MCF 10A (cell line): ENCODE measurements around the gene CLK4. TPM values are rescaled to one million over a fixed set of nuclear protein-coding genes. Genes with fewer than 3 reads are reported as not detected.

Experiments
- BruUV-seq: library from RNA; stranded (reverse); fragments of 400-500 nt; replicated peaks from 2 replicates; lab custom pipeline; 2021; lab: Mats Ljungman, UMichigan
- CTCF ChIA-PET: fragments of 300-600 bp; sonication (Branson Sonifier 250); formaldehyde crosslinking; extraction: SDS; loops from one replicate; lab custom pipeline; 2021; ENCODE audit warnings: antibody characterized with exemption, inconsistent platforms; lab: Yijun Ruan, JAX
- POLR2A ChIA-PET: fragments of 300-600, 350-650 bp; sonication (Branson Sonifier 250); formaldehyde crosslinking; extraction: SDS; loops from one replicate; lab custom pipeline; 2020; ENCODE audit warnings: antibody characterized with exemption, inconsistent platforms; lab: Yijun Ruan, JAX
- DNase-seq: peaks from one replicate; pipeline ENCODE4 v3.0.0-alpha.2; 2018; ENCODE audit not compliant: unreplicated experiment
- H3K27ac Mint-ChIP-seq: one replicate; pipeline ENCODE4 v1.8.0; 2022; ENCODE audit warnings: mild to moderate bottlenecking, low read depth, mixed read lengths; ENCODE audit not compliant: unreplicated experiment
- H3K27me3 Mint-ChIP-seq: one replicate; pipeline ENCODE4 v1.8.0; 2022; ENCODE audit warnings: mixed read lengths; ENCODE audit not compliant: insufficient read depth, unreplicated experiment
- H3K36me3 Mint-ChIP-seq: one replicate; pipeline ENCODE4 v1.8.0; 2022; ENCODE audit warnings: mild to moderate bottlenecking, moderate library complexity, mixed read lengths; ENCODE audit not compliant: insufficient read depth, unreplicated experiment
- H3K4me1 Mint-ChIP-seq: one replicate; pipeline ENCODE4 v1.8.0; 2022; ENCODE audit warnings: mixed read lengths; ENCODE audit not compliant: insufficient read depth, unreplicated experiment
- H3K4me3 Mint-ChIP-seq: one replicate; pipeline ENCODE4 v1.8.0; 2022; ENCODE audit warnings: mild to moderate bottlenecking, moderate library complexity, mixed read lengths; ENCODE audit not compliant: unreplicated experiment
- H3K9me3 Mint-ChIP-seq: one replicate; pipeline ENCODE4 v1.8.0; 2022; ENCODE audit warnings: mixed read lengths; ENCODE audit not compliant: unreplicated experiment
- intact Hi-C: fragments of 100-400 bp; cut with micrococcal nuclease; formaldehyde crosslinking; loops from 2 replicates; pipeline ENCODE4 v1.14.1; 2022
- total RNA-seq: library from RNA; stranded (reverse); gene quantifications from 2 replicates; pipeline ENCODE4 v1.2.3, GENCODE V29; 2022
- TF ChIP-seq, protein P1 (sequence below): fragments of 200-600 bp; IDR thresholded peaks from one replicate; pipeline ENCODE4 v1.8.0; 2022; ENCODE audit warnings: antibody characterized with exemption, mild to moderate bottlenecking; ENCODE audit not compliant: unreplicated experiment

Gene CLK4
- total RNA-seq, 1 experiment from 2014 or later: 49.3 TPM

DNA sequence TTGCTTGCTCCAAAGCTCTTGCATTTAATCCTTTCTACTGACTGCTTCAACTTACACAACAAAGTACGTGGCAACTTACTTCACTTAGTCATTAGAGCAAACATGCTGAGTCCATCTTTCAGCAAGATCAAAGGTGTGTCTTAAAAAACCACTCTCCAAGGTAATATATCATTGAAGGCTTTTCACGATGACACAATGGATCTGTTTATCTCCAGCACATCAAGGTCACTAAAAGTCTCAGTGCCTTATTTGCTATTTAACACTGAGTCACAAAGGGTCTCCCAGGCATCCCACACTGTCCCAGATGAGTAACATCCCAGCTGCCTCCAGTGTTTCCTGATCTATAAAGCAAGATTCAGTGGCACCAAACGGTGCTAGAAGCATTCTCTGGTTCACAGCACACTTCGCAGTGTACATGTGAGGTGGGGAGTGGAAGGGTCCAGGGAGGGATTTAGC lies 3.7 kb upstream of the CLK4 start:
- POLR2A ChIA-PET: interaction anchor here (0.6 to 3.8 kb wide), 18 partner anchors 9 to 1279 kb away, joined by 3 to 34 read pairs (median 4); partner anchors contain the start of genes LMAN2, ZNF354A and ZNF354B
- Mint-ChIP-seq H3K27me3 (no peaks in the 10 kb centered on the region), H3K9me3 (no peaks in the 10 kb centered on the region), H3K27ac (no peak overlapping the region), H3K36me3 (peaks cover 8% of the 10 kb centered on the region), H3K4me3 (no peak overlapping the region), H3K4me1 (peaks cover 16% of the 10 kb centered on the region)
- CTCF ChIA-PET: interaction anchor here (0.5 to 2.3 kb wide), 6 partner anchors 12 to 1182 kb away, joined by 3 to 8 read pairs (median 3); partner anchors contain the start of gene ZNF354A
- DNase-seq: peak; percentile 51
- no TSS peak for BruUV-seq
- TF ChIP-seq, protein P1, sequence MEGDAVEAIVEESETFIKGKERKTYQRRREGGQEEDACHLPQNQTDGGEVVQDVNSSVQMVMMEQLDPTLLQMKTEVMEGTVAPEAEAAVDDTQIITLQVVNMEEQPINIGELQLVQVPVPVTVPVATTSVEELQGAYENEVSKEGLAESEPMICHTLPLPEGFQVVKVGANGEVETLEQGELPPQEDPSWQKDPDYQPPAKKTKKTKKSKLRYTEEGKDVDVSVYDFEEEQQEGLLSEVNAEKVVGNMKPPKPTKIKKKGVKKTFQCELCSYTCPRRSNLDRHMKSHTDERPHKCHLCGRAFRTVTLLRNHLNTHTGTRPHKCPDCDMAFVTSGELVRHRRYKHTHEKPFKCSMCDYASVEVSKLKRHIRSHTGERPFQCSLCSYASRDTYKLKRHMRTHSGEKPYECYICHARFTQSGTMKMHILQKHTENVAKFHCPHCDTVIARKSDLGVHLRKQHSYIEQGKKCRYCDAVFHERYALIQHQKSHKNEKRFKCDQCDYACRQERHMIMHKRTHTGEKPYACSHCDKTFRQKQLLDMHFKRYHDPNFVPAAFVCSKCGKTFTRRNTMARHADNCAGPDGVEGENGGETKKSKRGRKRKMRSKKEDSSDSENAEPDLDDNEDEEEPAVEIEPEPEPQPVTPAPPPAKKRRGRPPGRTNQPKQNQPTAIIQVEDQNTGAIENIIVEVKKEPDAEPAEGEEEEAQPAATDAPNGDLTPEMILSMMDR: no peak
- intact Hi-C loops: no loop called here

DNA sequence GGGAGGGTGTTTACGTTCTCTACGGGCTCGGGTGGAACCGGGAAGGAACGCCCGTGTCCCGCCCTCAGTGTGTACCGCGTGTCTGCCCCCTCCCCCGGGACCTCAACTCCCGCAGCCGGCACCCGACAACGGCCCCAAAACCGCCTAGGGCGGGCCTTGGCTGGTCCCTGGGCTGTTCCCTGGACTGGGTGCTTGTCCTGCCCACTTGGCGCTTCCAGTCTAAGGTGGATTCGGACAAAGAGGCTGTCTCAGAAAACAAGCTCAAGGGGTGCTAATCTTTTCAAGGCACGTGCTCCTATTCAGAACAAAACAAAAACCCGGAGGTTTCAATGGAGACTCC lies 379 bp upstream of the CLK4 start:
- BruUV-seq: no TSS peak
- Mint-ChIP-seq H3K9me3 (no peaks in the 10 kb centered on the region), H3K27ac (peak overlapping the region; percentile 100), H3K4me3 (peak overlapping the region; percentile 88), H3K36me3 (peaks cover 16% of the 10 kb centered on the region), H3K4me1 (peaks cover 32% of the 10 kb centered on the region), H3K27me3 (no peaks in the 10 kb centered on the region)
- DNase-seq: no peak
- CTCF ChIA-PET: interaction anchor here (1.3 kb wide), 1 partner anchor 15 kb away, joined by 5 read pairs; no protein-coding TSS in a partner anchor
- TF ChIP-seq, protein P1: no peak
- intact Hi-C loops: loop anchor here (2.0 to 10.0 kb wide), 6 partner anchors 24 to 928 kb away; partner anchors contain the start of genes NHP2 and RUFY1
- POLR2A ChIA-PET: interaction anchor here (0.6 to 6.4 kb wide), 22 partner anchors 10 to 933 kb away, joined by 3 to 79 read pairs (median 5); partner anchors contain the start of genes ZNF354A and ZNF354B

DNA sequence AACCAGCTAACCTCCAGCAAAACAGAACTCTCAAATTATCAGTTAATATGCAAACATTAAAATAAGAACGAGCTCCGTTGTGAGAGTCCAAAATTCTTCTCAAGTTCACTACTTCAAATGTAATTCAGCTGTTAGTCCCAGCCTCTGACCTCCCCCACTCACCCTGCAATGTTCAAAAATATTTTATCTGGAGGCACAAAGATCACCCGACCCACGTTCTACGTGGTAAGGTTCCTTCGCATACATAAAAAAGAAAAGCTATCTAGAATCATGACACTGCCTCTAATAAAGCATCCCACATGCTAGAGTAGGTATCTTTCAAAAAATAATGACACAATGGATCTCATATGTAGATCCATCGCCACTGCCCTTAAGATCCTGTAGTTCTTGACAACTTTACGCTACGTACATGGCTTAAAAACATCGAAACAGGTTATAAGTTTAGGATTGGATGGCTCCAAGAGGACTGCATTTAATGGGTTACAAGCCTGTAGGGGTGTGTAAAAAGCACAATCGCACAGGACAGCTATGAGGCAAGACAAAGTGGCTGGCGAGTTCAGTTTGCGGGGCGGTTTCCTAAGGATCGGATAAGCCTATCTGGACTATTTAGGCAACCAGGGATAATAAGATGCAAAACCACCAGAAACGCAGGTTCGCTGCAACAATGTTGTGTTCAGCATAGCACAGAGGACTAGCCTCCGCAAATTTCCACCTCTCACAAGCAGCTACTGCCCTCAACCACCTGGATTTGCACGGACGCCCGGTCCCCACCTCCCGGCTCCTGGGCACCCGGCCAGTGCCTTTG lies 969 bp downstream of the CLK4 start:
- ChIA-PET CTCF (interaction anchor here (0.6 to 2.6 kb wide), 15 partner anchors 15 to 1186 kb away, joined by 3 to 9 read pairs (median 4); partner anchors contain the start of gene ZNF354A), POLR2A (interaction anchor here (0.6 to 6.4 kb wide), 41 partner anchors 9 to 934 kb away, joined by 3 to 79 read pairs (median 4); partner anchors contain the start of genes ZNF354A and ZNF354B)
- TF ChIP-seq, protein P1: no peak
- Mint-ChIP-seq H3K27me3 (no peaks in the 10 kb centered on the region), H3K4me1 (peaks cover 32% of the 10 kb centered on the region), H3K27ac (peak overlapping the region; percentile 100), H3K36me3 (peaks cover 30% of the 10 kb centered on the region), H3K4me3 (peak overlapping the region; percentile 88), H3K9me3 (no peaks in the 10 kb centered on the region)
- BruUV-seq: no TSS peak
- DNase-seq: no peak
- intact Hi-C loops: loop anchor here (1.0 to 10.0 kb wide), 9 partner anchors 16 to 929 kb away; partner anchors contain the start of genes NHP2, RUFY1 and ZNF354A
